DMS 273 treated with DMSO at 0.1 percent for 48 hours (cell line): ENCODE results near the gene ELFN1.
A peak's percentile ranks its signal among the peaks of the same experiment; 100 is the strongest.
"Not testable (repeated sequence)": the region's sequence is repeated elsewhere in the genome, so short reads cannot be mapped to it uniquely, and the experiment has no call there.

Source experiments
- DNase-seq: peaks from one replicate; lab custom pipeline; 2025; lab: John Stamatoyannopoulos, UW

ELFN1 gene

DNA sequence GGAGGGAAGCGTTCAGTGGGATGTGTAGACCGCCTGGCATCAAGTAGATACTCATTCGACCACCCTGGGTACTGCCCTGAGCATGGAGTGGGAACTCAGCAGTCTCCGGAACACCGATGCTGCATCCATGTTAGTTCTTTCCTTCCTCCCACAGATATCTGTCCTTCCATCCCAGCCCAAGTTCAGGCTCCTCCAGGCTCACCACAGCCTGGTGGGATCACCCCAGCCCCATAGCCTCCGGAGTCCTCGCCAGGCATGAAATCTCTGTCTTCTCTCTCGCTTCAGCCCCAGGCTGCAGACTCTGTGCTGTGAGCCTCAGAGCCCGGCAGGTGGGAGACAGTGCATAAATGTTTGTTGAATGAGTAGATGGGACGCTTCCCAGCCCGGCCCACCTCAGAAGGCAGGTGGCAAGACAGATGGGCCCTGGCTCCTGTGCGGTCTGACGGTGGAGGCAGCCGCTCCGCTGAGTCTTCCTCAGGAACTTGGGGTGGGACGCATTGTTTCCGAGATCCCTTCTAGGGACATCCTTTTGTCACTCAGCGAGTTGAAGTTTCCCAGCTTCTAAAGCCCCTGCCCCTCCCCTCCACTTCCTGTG, 42.9 kb downstream of the ELFN1 start:
- peak; percentile 41 for DNase-seq

DNA sequence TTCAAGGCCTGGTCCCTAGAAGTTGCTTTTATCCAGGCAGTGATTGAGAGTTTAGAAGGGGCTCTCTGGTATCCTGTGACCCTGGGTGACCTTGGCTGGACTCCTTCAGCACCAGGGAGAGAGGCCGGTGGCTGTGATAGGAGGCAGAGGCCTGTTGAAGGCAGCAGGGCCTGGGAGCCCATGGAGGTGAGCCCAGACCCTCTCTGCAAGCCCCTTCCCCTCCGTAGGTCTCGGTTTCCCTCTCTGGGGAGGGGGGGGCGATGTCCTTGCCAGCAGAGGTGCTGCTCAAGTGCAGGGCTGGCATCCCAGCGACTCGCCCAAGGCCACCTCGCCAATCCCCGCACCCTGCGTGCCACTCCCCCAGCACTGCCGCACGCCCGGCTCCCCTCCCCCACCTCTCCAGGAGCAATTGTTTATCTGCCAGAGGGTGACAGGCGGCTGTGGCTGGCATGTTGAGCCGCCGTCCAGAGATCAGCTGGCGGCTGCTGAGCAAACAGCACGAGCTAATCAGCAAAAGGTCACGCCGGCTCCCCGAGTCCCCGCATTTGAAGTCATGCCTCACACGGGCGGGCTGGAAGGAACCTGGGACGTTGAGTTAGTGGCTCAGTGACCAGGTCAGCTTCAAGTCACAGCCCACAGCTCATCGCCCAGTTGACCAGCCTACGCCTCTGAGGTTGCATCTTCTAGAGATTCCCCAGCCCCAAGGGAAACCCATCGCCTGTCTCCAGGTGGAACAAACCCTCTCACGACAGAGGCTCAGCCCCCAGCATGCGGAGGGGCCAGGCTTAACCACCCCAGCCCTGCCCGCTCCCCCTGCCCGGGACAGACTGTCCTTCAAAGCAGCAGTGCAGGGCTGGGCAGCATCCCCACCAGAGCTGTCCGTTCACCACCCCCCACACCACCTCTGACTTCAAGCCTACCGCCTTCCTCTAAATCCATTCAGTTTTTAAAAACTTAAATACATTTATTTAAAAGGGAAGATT, 43.7 kb downstream of the ELFN1 start:
- no peak for DNase-seq

DNA sequence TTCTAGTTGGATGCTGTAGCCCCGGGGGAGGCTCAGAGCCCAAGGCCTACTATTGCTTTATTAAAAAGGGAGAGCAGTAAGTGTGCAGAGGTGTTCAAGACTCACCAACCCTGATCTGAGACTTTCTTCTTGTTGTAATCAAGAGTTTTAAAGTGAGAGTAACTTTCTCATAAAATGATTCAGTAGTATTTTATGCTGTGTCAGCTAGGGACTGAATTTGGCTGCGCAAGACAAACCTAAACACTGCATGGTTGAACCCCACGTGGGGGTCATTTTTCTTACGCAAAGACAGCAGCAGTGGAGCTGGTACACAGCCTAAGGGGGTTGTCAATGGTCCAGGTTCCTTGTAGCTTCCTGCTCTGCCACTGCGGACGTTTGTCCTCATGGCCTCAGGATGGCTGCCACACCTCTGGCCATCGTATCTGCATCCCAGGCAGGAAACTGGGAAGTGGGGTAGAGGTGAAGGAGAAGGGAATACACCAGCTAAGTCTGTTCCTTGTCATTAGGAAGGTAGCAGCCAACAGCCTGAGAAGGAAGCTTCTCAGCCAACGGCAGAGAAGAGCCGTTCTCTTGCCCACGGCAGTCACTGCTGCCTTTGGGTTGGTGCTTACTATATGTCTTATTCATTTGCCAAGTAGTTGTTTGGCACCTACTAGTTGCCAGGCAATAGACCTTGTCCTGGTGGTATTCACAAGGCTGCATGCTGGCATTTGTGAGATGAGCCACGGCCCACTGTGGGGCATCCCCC, 44.7 kb downstream of the ELFN1 start:
- no peak for DNase-seq

DNA sequence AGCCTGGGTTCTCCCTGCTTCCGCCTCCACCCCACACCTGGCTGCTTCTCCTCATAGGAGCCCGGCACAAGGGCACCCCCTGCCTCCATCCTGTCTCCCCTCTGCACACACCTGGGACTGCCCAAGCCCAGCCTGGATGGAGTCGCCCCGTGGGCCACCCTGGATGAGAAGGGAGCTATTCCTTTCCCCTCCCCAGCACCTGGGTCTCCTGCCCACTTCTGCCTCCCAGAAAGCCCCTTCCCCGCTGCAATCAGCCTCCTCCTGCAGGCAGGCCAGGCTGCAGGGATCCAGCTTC, 45.2 kb downstream of the ELFN1 start:
- no peak for DNase-seq

DNA sequence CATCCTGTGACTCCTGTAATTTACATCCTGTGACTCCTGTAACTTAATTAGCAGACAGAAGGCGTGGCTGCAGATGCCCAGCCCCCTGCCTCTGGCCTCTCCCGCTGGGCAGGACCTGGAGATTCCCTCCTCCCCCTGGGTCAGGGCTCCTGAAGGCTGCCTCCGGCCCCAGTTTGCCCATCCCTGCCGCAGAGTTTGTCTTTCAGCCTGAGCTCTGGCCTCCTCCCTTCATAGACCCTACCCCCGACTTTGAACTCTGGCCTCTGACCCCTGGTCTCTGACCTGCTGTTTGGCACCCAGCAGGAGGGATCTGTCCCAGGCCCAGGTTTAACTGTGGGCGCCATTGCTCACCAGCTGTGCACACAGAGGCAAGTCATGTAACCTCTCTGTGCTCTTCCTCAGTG, 45.6 kb downstream of the ELFN1 start:
- DNase-seq, result no peak

DNA sequence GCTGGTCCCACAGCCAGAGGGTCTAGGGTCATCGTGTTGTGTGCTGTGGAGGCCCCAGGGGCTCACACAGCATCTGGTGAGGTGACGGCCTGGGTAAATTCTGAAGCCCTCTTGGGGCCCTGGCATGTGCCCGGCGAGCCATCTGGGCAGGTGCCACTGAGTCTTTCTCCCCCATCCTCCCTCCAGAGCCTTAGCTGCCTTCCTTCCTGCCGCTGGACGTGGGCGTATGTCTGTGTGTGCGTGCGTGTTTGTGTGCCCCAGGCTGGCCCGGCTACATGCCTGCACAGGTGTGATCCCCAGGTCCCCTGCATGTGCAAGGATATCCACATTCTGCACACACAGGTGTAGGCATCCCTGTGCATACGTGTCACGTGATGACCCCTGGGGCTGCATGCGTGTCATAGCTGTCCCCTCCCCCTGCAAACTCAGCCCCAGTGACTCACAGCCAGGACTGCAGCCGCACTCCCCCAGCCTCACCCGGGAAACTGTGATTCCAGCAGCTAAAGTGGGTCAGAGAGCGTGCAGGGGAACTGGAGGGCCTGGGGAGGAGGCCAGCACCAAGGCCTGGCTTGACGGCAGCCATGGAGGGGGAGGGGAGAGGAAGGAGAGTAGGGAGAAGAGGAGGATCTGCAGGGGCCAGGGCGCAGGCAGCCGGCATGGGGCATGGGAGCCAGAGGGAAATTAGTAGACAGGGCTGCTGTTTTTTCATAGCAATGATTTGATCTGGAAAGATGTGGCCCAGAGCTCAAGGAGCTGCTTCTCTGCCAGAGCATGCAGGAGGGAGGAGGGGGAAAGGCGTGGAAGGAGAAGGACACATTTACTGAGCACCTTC, 46.4 kb downstream of the ELFN1 start:
- DNase-seq, result peak; percentile 54

DNA sequence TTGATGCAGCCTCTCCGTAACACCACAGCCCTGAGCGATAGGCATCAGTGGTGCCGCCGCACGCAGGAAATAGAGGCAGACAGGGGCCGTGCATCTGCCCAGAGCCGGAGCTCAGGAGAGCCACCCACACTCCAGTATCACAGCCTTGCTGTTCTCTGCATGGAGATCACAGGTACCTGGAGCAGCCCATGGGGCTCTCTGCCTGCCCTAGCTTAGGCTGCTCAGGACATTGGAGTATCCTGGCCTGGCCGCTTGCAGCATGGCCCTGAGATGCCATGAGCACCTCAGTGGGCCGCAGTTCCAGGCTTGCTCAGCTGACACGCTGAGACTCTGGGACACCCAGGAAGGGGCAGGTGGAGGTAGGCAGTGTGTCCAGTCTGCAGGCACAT, 47.0 kb downstream of the ELFN1 start:
- DNase-seq, result no peak

DNA sequence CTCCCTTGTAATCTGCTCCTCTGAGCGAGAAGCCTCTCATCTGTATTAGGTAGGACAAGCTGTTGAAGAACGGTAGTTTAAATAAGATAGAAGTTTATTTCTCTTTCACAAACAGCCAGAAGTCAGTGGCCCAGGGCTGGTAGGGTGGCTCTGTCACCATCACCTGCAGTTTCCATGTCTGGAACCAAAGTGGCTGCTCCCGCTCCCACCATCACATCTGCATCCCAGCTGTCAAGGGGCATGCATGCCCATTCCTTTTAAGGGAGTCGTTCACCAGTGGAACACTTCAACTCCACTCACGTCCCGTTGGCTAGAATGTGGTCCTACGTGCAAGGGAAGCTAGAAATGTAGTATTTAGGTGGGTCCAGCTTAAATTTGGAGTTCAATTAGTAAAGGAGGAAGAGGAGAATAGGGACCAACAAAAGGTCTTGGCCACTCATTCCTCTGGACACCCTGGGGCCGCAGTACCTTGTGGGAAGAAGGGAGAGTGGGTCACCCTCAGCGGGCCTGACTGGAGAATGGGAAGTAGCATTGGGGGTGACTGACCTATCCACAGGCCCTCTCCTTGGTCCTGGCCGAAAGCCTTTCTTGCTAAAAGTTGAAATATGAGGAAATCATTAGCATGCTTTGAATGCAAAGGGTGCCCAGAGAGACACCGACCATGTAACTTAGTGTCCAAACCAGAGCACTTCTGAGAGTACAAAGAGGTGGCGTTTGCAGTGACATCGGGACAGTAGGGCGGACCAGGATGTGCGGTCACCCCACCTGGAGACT, 48.0 kb downstream of the ELFN1 start:
- no peak for DNase-seq

DNA sequence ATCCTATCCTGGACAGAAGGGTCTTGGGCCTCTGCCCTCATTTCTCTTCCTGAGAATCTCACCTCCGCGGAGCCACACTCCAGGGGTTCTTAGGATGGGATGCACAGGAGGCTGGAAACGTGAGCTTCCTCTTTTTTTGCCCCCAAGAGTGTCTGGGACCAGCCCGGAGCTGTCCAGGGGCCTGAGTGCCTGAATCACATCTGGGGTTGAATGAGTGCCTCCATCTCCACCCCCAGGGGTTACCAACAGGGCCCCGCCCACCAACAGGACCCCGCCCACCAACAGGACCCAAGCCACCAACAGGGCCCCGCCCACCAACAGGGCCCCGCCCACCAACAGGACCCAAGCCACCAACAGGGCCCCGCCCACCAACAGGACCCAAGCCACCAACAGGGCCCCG, 48.8 kb downstream of the ELFN1 start:
- DNase-seq, result not testable (repeated sequence)

DNA sequence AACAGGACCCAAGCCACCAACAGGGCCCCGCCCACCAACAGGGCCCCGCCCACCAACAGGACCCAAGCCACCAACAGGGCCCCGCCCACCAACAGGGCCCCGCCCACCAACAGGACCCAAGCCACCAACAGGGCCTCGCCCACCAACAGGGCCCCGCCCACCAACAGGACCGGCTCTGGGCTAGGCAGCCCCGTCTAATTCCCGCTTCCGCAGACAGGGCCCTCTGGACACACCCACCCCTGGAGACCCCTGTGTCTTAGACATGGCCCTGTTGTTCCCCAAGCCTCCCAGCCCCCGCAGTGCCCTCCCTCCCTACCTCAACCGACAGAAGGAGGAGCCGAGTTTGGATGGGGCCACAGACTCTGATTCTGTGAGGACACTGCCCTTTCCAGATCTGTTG, 49.2 kb downstream of the ELFN1 start:
- DNase-seq, result not testable (repeated sequence)

DNA sequence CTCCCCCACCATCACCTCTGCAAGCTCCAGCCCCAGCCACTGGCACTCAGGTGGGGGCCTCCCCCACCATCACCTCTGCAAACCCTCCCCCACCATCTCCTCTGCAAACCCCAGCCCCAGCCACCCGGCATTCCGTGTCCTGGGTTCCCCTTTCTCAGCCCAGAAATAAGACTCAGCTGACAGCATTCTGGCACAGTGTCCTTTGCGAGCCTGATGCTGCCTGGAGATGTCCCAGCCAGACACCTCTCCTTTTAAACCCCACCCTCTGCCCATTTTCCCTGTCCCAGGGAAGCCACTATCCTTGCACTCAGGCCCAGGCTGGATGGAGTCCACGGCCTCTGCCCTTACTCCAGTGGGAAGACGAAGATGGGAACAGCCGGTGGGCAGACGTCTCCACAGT, 49.8 kb downstream of the ELFN1 start:
- no peak for DNase-seq

DNA sequence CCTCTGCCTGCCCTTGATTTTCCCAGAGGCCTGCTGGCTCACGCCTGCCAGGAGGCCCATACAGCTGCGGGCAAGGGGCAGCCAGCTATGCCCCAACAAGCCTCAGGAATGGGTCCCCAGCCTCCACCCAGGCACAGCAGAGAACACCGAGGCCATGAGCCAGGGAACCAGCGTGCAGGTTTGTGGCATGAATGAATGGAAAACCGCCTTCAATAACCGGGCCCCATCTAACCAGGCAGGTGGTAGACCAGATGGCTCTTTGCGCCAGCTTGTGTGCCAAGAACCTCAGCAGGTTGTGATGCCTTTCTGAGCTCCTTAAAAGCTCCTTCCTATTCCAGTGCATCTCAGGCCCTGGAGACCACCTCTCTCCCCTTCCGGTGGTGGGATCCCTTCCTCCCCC, 50.2 kb downstream of the ELFN1 start:
- peak; percentile 97 for DNase-seq

DNA sequence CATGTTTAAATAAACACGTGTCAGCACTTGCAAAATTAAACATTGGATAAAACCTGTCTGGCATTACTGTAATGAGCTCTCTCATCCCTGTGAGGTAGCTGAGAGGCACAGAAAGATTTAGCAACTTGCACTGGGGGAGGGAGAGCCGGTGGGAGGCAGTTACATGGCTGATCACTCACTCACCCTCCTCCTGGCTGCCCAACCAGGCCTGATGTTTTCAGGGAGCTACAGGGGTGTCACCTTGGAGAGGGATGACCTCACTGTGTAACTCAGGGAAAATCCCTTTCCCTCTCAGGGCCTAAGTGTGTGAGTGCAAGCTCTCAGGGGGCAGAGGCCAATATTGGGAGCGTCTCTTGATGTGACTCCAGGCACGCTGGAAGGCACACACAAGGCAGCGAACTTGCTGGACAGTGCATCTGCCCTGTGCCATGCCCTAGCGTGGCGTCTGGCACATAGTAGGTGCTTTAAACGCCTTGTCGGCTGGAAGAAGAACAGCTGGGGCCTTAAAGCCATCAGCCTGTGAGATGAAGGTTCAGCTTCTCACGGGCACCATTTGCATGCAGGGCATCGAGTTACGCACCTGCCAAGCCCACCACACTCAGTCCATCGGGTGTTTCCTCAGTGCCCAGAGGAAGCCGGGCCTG, 51.1 kb downstream of the ELFN1 start:
- no peak for DNase-seq

DNA sequence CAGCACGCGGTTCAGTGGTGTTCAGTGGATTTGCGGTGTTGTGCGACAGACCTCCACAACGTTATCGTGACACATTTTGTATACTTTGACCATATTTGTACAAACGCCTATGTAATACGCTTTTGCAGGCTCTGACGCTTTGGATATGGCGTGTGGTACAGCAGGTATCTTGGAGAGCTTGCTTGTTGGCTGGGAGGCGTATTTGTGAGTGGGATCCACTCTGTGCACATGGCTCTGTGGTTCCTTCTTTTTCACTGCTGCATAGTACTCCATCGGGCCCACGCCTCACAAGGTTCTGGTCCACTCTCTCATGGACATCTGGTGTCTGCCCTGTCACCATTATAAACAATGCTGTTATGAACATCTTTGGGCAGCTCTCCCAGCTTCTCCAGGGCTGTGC, 53.2 kb downstream of the ELFN1 start:
- no peak for DNase-seq

DNA sequence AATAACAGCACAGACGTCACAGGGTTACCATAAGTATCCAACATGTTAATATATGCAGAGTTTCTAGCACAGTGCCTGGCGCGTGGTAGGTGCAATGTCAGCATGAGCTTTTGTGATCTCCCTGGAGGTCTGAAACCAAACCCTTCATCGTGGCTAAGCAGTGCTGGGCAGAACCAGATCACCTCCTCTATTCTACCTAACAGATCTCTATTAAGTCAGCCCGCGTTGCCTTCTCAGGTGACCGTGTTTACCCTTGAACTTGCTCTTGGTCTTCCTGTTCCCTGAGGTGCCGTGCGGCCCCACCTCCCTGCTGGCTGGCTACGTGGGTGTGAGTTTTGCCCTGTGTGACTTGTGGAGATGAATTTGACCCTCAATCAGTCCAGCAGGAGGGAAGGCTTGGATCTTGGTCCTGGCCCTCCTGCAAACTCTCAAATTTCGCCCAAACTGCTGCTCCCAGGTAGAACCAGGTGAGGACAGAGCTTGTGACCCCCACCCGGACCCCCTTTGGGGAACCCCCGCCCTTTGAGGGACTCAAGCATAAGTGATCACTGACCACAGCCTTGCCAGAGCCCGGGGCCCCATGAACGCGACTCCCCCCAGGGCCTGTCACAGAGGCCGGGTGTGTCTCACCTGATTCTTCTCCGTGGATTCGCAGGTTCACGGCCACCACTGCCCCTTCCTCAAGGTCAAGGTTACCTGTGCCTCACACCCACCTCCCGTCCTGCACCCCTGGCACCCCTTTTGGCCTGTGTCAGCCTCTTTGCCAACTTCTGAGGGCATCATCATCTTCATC, 54.2 kb downstream of the ELFN1 start:
- DNase-seq, result no peak

DNA sequence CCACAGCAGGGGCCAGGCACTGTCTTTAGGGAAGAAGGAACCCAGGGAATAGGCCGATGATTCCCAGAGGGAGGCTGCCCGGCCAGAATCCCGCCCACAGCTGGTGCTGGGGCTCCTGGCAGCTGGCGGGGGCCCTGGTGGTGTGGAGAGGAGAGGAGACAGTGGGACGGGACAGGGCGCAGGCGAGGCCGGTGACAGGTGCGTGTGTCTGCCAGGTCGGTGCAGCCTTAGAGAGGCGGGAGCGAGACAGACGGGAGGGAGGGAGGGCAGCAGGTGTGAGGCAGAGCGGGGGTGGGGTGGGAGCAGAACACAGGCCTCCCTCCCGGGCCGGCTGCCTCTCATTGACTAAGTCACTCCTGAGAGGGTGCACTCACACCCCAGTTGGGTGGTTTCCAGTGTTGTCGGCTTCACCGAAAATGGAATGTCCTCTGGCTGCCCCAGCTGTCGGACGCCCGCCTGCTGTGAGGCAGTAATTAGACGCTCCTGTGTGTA, 55.2 kb downstream of the ELFN1 start:
- peak; percentile 99 for DNase-seq

DNA sequence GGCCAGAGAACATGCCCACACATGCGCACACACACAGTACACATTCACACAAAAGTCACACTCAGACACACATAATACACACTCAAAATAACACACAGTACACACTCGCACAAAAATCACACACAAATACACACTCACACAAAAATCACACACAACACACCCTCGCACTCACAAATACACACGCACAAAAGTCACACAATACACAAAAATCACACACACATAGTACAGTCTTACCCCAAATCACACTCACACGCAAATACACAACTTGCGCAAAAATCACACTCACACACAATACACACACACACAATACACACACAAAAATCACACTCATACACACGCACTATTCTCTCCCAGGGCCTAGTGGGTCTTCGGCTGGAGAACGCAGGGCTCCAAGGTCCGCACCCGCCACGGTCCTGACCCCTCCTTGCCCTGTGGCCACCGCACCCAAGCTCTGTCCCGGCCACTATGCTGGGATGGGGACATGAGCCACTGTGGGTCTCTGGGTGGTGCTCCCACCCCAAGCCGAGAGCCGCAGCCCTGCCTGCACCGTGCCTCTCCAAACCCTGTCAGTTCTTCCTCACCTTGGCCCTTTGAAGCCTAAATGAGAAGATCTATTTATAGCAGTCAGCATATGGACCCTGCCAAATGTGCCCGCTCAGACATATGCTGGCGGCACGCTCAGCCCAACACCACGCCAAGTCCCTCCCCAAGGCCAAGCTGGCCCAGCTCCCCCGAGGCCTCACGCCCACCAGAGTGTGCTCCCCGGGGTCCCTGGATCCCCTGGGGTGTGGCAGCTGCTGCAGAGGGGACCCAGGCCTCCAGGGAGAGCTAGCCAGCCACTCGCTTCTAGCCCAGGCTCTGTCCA, 55.9 kb downstream of the ELFN1 start:
- peak; percentile 92 for DNase-seq

DNA sequence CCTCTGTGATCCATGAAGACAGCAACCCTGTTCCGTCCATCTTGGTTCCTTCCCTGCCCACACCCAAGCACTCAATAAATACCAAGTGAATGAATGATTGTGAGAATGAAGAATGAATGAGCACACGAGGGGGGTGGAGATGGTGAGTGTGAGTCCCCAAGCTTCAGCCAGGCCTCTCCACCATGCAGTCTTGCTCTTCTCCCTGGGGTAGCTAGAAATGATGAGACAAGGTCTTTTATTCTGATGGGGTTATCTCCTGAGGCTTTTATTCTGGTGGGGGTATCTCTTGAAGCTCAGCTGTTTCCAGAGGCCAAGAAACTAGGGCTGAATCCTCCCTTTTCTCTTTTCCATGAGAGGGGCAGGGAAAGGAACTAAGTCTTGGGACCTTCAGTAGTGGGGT, 57.0 kb downstream of the ELFN1 start:
- no peak for DNase-seq
